Measurements from ENCODE around the gene ADAMTS12.

DNA sequence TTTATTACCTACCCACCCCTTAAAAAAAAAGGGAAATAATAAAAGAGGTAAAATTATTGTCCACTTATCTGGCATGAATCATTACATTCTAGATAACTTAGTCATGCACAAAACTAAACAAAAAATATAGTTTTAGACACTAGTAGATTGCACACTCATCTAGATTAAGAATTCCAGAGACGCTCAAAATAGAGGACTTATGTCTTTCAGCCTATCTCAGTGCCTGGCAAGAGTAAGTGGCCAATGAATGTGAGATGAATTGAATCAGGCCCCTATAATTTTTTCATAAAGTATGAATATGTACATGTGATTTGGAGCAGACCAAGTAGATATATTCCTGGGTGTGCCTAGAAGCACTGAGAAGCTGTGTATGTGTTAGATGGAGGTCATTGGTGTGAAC is 42.4 kb upstream of the ADAMTS12 start:
- TF ChIP-seq CTCF (conservative IDR thresholded peaks at IDR 0.05 in 1 of 2, IDR thresholded peaks at IDR 0.05 in 1 of 2; ENCODE audit: extremely low read depth in 1 of 2, insufficient read depth in 1 of 2, low read depth in 1 of 2, low read length in 2 of 2) = no peak
- no peak for TF ChIP-seq EZH2 (IDR thresholded peaks at IDR 0.05; ENCODE audit: borderline replicate concordance, low read length)
